ENCODE measurements around the gene UGT1A4. TPM values are rescaled to one million over a fixed set of nuclear protein-coding genes. Genes with fewer than 3 reads are reported as not detected.
"Not testable (repeated sequence)": the region's sequence is repeated elsewhere in the genome, so short reads cannot be mapped to it uniquely, and the experiment has no call there.

The UGT1A4 gene
- total RNA-seq, 1 donor, result not detected

GRCh38 chr2:233745073-233745755, 26.7 kb downstream of the UGT1A4 start:
- H3K36me3 ChIP-seq (ENCODE audit: insufficient read depth, low read length), result no peaks in the 10 kb centered on the region
- H2AFZ ChIP-seq (ENCODE audit: low read length), result no peak overlapping the region
- no peak for TF ChIP-seq CTCF (IDR thresholded peaks at IDR 0.05; ENCODE audit: extremely low read depth, low read depth, low read length)
- H3K27ac ChIP-seq (ENCODE audit: low read depth, low read length), result no peak overlapping the region
- peaks cover 3% of the 10 kb centered on the region for H3K4me1 ChIP-seq (ENCODE audit: insufficient read depth, low read length)
- H3K79me2 ChIP-seq (ENCODE audit: insufficient read depth, low read length), result no peaks in the 10 kb centered on the region
- no peak overlapping the region for H3K4me3 ChIP-seq (ENCODE audit: insufficient read depth, low read length)
- DNase-seq (ENCODE audit: insufficient read length, low spot score, missing footprints), result no peak
- H4K20me1 ChIP-seq (ENCODE audit: insufficient read depth, low read length), result no peaks in the 10 kb centered on the region
- peaks cover 10% of the 10 kb centered on the region for H3K27me3 ChIP-seq (ENCODE audit: insufficient read depth, low read length)
- H3K4me2 ChIP-seq (ENCODE audit: insufficient read depth, low read length), result no peak overlapping the region
- no peaks in the 10 kb centered on the region for H3K9me3 ChIP-seq (ENCODE audit: low read depth, low read length)

GRCh38 chr2:233745838-233746237, 27.3 kb downstream of the UGT1A4 start:
- H3K79me2 ChIP-seq (ENCODE audit: insufficient read depth, low read length); H3K4me2 ChIP-seq (ENCODE audit: insufficient read depth, low read length); H3K27me3 ChIP-seq (ENCODE audit: insufficient read depth, low read length); H2AFZ ChIP-seq (ENCODE audit: low read length); DNase-seq (ENCODE audit: insufficient read length, low spot score, missing footprints); H3K36me3 ChIP-seq (ENCODE audit: insufficient read depth, low read length); H4K20me1 ChIP-seq (ENCODE audit: insufficient read depth, low read length); H3K27ac ChIP-seq (ENCODE audit: low read depth, low read length); H3K9me3 ChIP-seq (ENCODE audit: low read depth, low read length); H3K4me3 ChIP-seq (ENCODE audit: insufficient read depth, low read length); H3K4me1 ChIP-seq (ENCODE audit: insufficient read depth, low read length): not testable (repeated sequence)

- Histone ChIP-seq H3K79me2 (ENCODE audit: insufficient read depth, low read length) (no peaks in the 10 kb centered on the region), H2AFZ (ENCODE audit: low read length) (no peak overlapping the region), H3K4me3 (ENCODE audit: insufficient read depth, low read length) (no peak overlapping the region), H3K27me3 (ENCODE audit: insufficient read depth, low read length) (peaks cover 6% of the 10 kb centered on the region), H3K36me3 (ENCODE audit: insufficient read depth, low read length) (no peaks in the 10 kb centered on the region), H4K20me1 (ENCODE audit: insufficient read depth, low read length) (no peaks in the 10 kb centered on the region), H3K4me1 (ENCODE audit: insufficient read depth, low read length) (peaks cover 3% of the 10 kb centered on the region), H3K9me3 (ENCODE audit: low read depth, low read length) (peaks cover 3% of the 10 kb centered on the region), H3K4me2 (ENCODE audit: insufficient read depth, low read length) (no peak overlapping the region), H3K27ac (ENCODE audit: low read depth, low read length) (no peak overlapping the region)
- no peak for TF ChIP-seq CTCF (IDR thresholded peaks at IDR 0.05; ENCODE audit: extremely low read depth, low read depth, low read length)
- DNase-seq (ENCODE audit: insufficient read length, low spot score, missing footprints), result no peak
Observed at GRCh38 chr2:233746475-233747282, 28.1 kb downstream of the UGT1A4 start.

GRCh38 chr2:233747283-233747544, 28.7 kb downstream of the UGT1A4 start:
- TF ChIP-seq CTCF (IDR thresholded peaks at IDR 0.05; ENCODE audit: extremely low read depth, low read depth, low read length), result no peak
- no peak overlapping the region for H3K4me3 ChIP-seq (ENCODE audit: insufficient read depth, low read length)
- peaks cover 3% of the 10 kb centered on the region for H3K4me1 ChIP-seq (ENCODE audit: insufficient read depth, low read length)
- H3K27ac ChIP-seq (ENCODE audit: low read depth, low read length), result no peak overlapping the region
- H3K9me3 ChIP-seq (ENCODE audit: low read depth, low read length), result peaks cover 3% of the 10 kb centered on the region
- no peaks in the 10 kb centered on the region for H4K20me1 ChIP-seq (ENCODE audit: insufficient read depth, low read length)
- no peaks in the 10 kb centered on the region for H3K36me3 ChIP-seq (ENCODE audit: insufficient read depth, low read length)
- DNase-seq (ENCODE audit: insufficient read length, low spot score, missing footprints), result no peak
- no peak overlapping the region for H2AFZ ChIP-seq (ENCODE audit: low read length)
- no peaks in the 10 kb centered on the region for H3K79me2 ChIP-seq (ENCODE audit: insufficient read depth, low read length)
- peaks cover 6% of the 10 kb centered on the region for H3K27me3 ChIP-seq (ENCODE audit: insufficient read depth, low read length)
- H3K4me2 ChIP-seq (ENCODE audit: insufficient read depth, low read length), result no peak overlapping the region

- not testable (repeated sequence) for H3K79me2 ChIP-seq (ENCODE audit: insufficient read depth, low read length); H3K4me2 ChIP-seq (ENCODE audit: insufficient read depth, low read length); H3K27me3 ChIP-seq (ENCODE audit: insufficient read depth, low read length); H3K36me3 ChIP-seq (ENCODE audit: insufficient read depth, low read length); H3K27ac ChIP-seq (ENCODE audit: low read depth, low read length); H2AFZ ChIP-seq (ENCODE audit: low read length); H3K4me1 ChIP-seq (ENCODE audit: insufficient read depth, low read length); H3K9me3 ChIP-seq (ENCODE audit: low read depth, low read length); H4K20me1 ChIP-seq (ENCODE audit: insufficient read depth, low read length); DNase-seq (ENCODE audit: insufficient read length, low spot score, missing footprints); H3K4me3 ChIP-seq (ENCODE audit: insufficient read depth, low read length)
Observed at GRCh38 chr2:233750689-233751088, 32.2 kb downstream of the UGT1A4 start.

GRCh38 chr2:233751212-233752009, 32.9 kb downstream of the UGT1A4 start:
- not testable (repeated sequence) for H3K27ac ChIP-seq (ENCODE audit: low read depth, low read length); H3K36me3 ChIP-seq (ENCODE audit: insufficient read depth, low read length); DNase-seq (ENCODE audit: insufficient read length, low spot score, missing footprints); H4K20me1 ChIP-seq (ENCODE audit: insufficient read depth, low read length); H3K79me2 ChIP-seq (ENCODE audit: insufficient read depth, low read length); H3K4me3 ChIP-seq (ENCODE audit: insufficient read depth, low read length); H3K9me3 ChIP-seq (ENCODE audit: low read depth, low read length); H3K4me2 ChIP-seq (ENCODE audit: insufficient read depth, low read length); H3K4me1 ChIP-seq (ENCODE audit: insufficient read depth, low read length); H3K27me3 ChIP-seq (ENCODE audit: insufficient read depth, low read length); H2AFZ ChIP-seq (ENCODE audit: low read length)
